HuH-7.5 (cell line): ENCODE results near the gene CCT5.
"Not testable (repeated sequence)": the region's sequence is repeated elsewhere in the genome, so short reads cannot be mapped to it uniquely, and the experiment has no call there.

ENCODE experiments used
- DNase-seq: peaks from one replicate; pipeline ENCODE4 v3.0.0; 2011; ENCODE audit warnings: low spot score

Gene CCT5

DNA sequence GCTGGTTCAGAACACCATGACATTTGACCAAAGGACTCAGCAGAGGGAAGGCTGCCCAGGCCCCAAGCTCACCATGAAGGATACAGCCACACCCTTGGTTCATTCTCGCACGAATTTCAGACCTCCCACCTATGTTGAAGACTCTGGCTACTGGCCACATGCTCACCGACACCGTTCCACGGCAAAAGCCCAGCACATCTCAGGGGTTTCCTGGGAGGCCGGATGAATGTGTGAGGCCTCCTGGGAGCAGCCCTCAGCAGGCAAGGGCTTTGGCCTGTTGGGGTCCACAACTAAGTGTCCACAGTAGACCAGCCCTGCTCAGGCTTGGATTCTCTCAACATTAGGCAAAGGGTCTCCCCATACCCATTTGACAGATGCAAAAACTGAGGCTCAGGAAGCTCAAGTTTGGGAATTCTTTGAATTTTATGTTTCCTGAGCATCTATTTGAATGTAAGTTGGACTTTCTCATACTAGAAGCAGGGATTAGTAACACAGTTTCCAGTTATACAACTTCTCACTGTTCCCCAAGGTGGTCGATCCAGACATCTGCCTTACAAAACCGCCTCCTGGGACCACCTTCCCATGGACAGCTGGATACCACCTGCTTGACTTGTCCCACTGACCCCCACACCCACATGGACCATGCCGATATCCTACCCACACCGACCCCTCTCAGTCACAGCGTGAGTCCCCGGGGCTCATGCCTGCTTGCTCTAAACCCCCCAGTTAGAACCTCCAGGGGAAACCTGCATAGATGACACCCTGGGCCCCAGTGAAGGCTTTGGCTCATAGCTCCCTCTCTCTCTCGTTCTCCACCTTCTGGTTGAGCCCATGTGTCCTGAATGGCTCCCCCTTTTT is 27.9 kb downstream of the CCT5 start:
- no peak for DNase-seq

DNA sequence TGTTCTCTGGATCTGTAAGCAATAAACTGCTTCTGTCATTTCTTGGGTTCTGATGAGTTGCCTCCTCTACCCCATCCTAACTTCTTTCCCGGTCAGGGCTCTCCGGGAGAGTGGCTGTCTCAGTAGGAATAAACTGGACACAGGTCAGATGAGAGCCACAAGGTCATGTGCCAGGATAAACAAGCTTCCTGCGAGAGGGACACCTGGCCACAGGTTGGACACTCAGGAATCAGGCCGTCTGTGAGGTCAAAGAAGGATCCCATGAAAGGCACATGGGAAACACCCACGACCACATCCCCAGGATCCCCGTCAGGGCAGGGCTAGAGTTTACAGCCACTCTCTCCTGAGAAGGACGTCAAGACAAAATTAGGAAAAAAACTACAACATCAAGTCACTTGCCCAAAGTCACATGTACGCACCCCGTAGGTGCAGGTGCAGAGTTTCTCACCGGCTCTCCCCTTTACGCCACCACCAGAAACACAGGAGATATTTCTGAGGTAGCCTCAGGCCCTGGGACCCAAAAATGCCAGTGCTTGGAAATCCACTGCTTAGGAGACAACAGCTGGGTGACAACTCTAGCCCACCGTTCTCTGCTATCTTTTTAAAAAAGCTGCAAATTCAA is 28.7 kb downstream of the CCT5 start:
- no peak for DNase-seq

DNA sequence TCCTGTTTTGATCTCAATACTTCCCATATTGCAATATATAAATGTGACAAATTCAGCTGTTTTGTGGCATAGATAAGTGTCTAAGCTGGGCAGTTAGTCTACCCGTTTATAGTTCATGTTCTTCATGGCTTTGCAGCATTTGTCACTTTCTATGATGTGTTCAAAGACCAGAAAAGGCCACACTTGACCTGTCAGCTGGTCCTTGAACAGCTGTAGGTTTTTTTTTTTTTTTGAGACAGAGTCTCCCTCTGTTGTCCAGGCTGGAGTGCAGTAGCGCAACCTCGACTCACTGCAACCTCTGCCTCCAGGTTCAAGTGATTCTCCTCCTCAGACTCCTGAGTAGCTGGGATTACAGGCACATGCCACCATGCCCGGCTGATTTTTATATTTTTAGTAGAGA is 29.2 kb downstream of the CCT5 start:
- DNase-seq: no peak

- no peak for DNase-seq
Measured at GRCh38 chr5:10279925-10280720, 30.0 kb downstream of the CCT5 start.

DNA sequence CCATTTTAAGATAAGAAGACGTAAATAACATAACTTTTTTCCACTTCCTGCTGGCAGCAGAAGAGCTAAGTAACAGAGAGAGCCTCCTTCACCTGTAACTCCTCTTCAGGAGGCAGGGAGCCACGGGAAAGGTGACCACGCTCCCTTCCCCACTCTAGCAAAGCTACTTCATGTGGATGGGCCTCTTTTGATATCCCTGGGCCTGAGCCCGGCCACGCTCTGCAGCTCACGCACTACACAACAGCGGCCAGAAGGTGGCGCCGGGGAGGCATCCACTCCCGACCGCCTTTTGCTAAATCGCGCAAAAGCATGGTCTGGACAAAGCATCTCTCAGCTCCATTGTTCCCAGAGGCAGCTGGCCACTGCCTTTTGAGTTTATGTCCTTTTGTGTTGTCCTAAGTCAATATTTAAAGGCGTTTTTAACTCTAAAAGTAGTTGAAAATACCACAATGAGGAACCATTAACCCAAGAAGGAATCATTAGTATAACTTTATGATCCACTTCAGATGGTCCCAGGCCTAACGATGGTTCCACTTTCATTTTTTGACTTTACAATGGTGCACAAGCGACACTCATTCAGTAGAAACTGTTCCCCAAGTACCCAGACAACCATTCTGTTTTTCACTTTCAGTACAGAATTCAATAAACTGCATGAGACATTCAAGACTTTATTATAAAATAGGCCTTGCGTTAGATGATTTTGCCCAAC is 34.0 kb downstream of the CCT5 start:
- DNase-seq: peak; percentile 74

GRCh38 chr5:10285362-10285761 is 35.3 kb downstream of the CCT5 start:
- not testable (repeated sequence) for DNase-seq

- no peak for DNase-seq
Measured at GRCh38 chr5:10286162-10286861, 36.2 kb downstream of the CCT5 start.

DNA sequence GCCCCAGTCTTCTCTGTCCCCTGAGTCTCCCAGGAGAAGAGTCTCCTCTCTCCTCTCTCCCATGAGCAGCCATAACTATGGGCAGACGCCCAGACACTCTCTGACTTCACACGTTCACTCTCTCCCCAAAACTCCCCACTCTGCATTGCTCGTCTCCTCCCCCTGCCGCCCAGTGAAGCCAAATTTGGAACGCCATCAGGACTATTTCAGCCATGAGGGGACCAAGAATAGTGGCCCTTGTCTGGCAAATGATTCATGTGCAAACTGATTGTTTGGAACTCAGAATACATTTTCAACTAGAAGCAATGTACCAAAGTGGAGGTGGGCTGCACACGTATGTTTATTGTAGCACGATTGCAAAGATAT is 36.8 kb downstream of the CCT5 start:
- no peak for DNase-seq

GRCh38 chr5:10288592-10289219 is 38.6 kb downstream of the CCT5 start:
- DNase-seq: no peak

GRCh38 chr5:10289353-10289752 is 39.3 kb downstream of the CCT5 start:
- DNase-seq: no peak

- no peak for DNase-seq
Measured at GRCh38 chr5:10289991-10290390, 39.9 kb downstream of the CCT5 start.

DNA sequence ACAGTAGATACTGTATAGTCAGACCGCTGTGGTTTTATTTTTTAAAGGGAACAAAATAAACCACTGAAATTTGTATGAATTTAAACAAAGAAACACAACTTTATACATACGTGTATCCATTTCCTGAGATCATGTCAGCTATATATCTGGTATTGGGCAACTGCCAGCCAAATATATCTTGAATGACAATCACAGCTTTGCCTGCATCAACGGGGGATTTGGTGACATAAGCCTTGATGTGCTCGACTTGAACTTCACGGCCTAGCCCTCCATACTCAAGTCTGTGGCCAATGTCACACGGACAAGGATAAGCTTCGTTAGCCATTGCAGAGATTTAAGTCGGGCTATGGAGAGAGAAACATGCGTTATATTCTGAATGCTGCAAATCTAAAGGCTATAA is 40.4 kb downstream of the CCT5 start:
- no peak for DNase-seq

DNA sequence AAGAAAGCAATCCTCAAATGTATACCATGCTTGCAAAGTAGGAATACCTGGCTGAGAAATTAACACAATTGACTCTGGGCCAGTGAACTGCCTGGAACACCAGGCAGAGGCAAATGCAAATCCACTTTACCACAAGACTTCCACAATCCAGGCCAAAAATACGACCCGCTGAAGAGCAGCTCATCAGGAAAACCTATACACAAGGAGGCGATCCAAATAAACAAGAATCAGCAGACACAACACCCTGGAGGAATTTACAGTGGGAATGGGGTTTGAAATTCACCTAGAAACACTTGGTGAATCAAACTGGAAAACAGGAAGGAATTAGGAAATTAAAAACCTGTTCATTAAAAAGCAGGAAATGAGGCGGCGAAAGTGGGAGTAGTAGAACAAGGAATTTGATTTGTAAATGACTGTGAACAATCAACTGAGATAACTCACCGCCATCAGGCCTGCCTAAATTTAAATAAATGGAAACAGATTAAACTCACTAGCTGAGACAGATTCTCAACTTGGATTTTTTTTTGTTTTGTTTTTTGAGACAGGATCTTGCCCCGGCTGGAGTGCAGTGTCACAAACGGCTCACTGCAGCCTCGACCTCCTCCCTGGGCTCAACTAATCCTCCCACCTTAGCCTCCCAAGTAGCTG is 41.7 kb downstream of the CCT5 start:
- DNase-seq: no peak

GRCh38 chr5:10293907-10294662 is 44.0 kb downstream of the CCT5 start:
- DNase-seq: no peak

GRCh38 chr5:10295619-10296326 is 45.7 kb downstream of the CCT5 start:
- DNase-seq: no peak

- DNase-seq: no peak
Measured at GRCh38 chr5:10297646-10298204, 47.6 kb downstream of the CCT5 start.

DNA sequence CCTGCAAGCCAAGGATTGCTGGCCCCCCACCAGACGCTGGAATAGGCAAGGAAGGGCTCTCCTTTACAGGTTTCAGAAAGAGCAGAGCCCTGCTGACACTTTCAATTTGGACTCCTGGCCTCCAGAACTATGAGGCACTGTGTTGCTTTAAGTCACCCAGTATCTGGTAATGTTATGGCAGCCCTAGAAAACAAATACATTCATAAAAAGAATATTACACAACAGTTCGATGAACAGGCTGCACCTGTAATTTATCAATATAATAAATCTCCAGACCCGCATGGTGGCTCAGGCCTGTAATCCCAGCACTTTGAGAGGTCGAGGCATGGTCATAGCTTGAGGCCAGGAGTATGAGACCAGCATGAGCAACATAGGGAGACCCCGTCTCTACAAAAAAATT is 50.2 kb downstream of the CCT5 start:
- DNase-seq: no peak

DNA sequence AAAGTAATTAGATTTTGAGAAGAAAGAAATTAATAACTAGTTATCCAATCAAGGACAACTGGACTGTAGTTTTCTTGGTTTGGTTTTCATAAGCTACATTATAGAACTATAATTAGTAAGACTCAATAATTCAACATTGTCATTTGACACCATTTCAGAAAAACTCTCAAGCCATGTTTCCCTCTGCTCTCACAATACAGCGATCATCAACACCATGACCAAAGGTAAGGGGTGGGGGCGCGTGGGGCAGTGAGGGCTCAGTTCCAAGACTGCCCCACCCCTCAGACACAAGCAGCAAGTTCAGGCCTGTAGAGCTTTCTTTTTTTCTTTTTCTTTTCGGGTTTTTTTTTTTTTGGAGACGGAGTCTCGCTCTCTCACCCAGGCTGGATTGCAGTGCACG is 51.2 kb downstream of the CCT5 start:
- DNase-seq: no peak
